Measurements from ENCODE around the gene ZNF302.

Gene ZNF302

GRCh38 chr19:34669305-34669704, 8.2 kb upstream of the ZNF302 start:
- no peak for ATAC-seq
- no peak for TF ChIP-seq ESRRG (CRISPR knock-in tag; IDR thresholded peaks at IDR 0.05)
- no peak for TF ChIP-seq ZNF70 (CRISPR knock-in tag; IDR thresholded peaks at IDR 0.05)
- no peak for TF ChIP-seq SNAI2 (CRISPR knock-in tag; IDR thresholded peaks at IDR 0.05)
- TF ChIP-seq BACH2 (CRISPR knock-in tag; IDR thresholded peaks at IDR 0.05; ENCODE audit: borderline replicate concordance), result no peak
- no peak for TF ChIP-seq CREB5 (CRISPR knock-in tag; IDR thresholded peaks at IDR 0.05; ENCODE audit: low read depth)
- TF ChIP-seq ZNF565 (CRISPR knock-in tag; conservative IDR thresholded peaks at IDR 0.05; ENCODE audit: low read depth), result no peak
- TF ChIP-seq TOX (CRISPR knock-in tag; IDR thresholded peaks at IDR 0.05; ENCODE audit: borderline replicate concordance), result no peak
- no peak for TF ChIP-seq RARB (CRISPR knock-in tag; IDR thresholded peaks at IDR 0.05)
- TF ChIP-seq, protein P1, sequence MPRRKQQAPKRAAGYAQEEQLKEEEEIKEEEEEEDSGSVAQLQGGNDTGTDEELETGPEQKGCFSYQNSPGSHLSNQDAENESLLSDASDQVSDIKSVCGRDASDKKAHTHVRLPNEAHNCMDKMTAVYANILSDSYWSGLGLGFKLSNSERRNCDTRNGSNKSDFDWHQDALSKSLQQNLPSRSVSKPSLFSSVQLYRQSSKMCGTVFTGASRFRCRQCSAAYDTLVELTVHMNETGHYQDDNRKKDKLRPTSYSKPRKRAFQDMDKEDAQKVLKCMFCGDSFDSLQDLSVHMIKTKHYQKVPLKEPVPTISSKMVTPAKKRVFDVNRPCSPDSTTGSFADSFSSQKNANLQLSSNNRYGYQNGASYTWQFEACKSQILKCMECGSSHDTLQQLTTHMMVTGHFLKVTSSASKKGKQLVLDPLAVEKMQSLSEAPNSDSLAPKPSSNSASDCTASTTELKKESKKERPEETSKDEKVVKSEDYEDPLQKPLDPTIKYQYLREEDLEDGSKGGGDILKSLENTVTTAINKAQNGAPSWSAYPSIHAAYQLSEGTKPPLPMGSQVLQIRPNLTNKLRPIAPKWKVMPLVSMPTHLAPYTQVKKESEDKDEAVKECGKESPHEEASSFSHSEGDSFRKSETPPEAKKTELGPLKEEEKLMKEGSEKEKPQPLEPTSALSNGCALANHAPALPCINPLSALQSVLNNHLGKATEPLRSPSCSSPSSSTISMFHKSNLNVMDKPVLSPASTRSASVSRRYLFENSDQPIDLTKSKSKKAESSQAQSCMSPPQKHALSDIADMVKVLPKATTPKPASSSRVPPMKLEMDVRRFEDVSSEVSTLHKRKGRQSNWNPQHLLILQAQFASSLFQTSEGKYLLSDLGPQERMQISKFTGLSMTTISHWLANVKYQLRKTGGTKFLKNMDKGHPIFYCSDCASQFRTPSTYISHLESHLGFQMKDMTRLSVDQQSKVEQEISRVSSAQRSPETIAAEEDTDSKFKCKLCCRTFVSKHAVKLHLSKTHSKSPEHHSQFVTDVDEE (CRISPR knock-in tag; IDR thresholded peaks at IDR 0.05), result no peak
- no peak for TF ChIP-seq ZFP3 (CRISPR knock-in tag; IDR thresholded peaks at IDR 0.05)
- no peak for TF ChIP-seq CSDC2 (CRISPR knock-in tag; IDR thresholded peaks at IDR 0.05)
- no peak for TF ChIP-seq ZFP30 (CRISPR knock-in tag; IDR thresholded peaks at IDR 0.05)
- no peak for TF ChIP-seq GLIS3 (CRISPR knock-in tag; IDR thresholded peaks at IDR 0.05)
- no peak for TF ChIP-seq TCF4 (CRISPR knock-in tag; IDR thresholded peaks at IDR 0.05; ENCODE audit: borderline replicate concordance)
- no peak for TF ChIP-seq POU6F1 (CRISPR knock-in tag; IDR thresholded peaks at IDR 0.05; ENCODE audit: borderline replicate concordance, low read depth)
- no peak for TF ChIP-seq PPARA (CRISPR knock-in tag; IDR thresholded peaks at IDR 0.05; ENCODE audit: borderline replicate concordance)
- no peak for TF ChIP-seq ZC3H10 (CRISPR knock-in tag; IDR thresholded peaks at IDR 0.05)
- TF ChIP-seq, protein P2, sequence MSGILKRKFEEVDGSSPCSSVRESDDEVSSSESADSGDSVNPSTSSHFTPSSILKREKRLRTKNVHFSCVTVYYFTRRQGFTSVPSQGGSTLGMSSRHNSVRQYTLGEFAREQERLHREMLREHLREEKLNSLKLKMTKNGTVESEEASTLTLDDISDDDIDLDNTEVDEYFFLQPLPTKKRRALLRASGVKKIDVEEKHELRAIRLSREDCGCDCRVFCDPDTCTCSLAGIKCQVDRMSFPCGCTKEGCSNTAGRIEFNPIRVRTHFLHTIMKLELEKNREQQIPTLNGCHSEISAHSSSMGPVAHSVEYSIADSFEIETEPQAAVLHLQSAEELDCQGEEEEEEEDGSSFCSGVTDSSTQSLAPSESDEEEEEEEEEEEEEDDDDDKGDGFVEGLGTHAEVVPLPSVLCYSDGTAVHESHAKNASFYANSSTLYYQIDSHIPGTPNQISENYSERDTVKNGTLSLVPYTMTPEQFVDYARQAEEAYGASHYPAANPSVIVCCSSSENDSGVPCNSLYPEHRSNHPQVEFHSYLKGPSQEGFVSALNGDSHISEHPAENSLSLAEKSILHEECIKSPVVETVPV (CRISPR knock-in tag; IDR thresholded peaks at IDR 0.05), result no peak
- TF ChIP-seq ZNF8 (CRISPR knock-in tag; IDR thresholded peaks at IDR 0.05), result no peak
- TF ChIP-seq ISL1 (CRISPR knock-in tag; IDR thresholded peaks at IDR 0.05), result no peak

DNA sequence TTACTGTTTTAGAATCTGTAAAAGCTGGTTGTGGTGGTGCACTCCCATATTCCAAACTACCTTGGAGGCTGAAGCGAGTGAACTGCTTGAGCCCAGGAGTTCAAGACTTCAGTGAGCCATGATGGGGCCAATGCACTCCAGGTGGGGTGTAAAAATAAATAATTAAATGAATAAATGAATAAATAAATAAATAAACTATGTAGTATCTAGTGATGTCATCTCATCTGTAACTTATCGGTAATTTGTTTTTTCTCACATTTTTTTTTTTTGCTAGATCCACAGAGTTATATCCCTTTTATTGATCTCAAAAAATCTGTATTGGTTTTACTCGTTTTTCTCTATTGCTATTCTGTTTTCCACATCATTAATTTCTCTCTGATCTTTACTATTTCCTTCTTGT, 5.5 kb upstream of the ZNF302 start:
- ATAC-seq, result no peak
- no peak for TF ChIP-seq ESRRG (CRISPR knock-in tag; IDR thresholded peaks at IDR 0.05)

DNA sequence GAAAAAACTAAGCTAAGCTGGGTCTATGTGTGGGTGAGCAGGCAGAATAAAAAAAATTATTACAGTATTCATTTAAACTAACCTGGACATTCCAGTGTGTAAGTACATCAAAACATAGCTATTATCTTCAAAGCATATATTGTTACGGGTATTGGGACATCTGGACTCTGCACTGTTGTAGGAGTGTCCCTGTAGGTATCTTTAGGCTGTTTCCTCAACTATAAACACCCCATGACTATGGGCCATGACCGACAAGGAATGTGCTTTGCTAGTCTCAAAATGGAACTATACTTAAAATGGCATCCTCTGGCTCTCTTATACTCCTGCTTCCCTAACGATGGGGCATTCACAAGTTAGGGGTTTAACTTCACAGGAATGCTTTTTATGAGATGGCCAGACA, 3.9 kb upstream of the ZNF302 start:
- ATAC-seq, result no peak

More for the DNA sequence above, 3.9 kb upstream of the ZNF302 start:
- TF ChIP-seq TOX (CRISPR knock-in tag; IDR thresholded peaks at IDR 0.05; ENCODE audit: borderline replicate concordance), result no peak
- no peak for TF ChIP-seq ISL1 (CRISPR knock-in tag; IDR thresholded peaks at IDR 0.05)
- TF ChIP-seq ZNF565 (CRISPR knock-in tag; conservative IDR thresholded peaks at IDR 0.05; ENCODE audit: low read depth), result no peak
- TF ChIP-seq ZFP3 (CRISPR knock-in tag; IDR thresholded peaks at IDR 0.05), result no peak
- TF ChIP-seq ZC3H10 (CRISPR knock-in tag; IDR thresholded peaks at IDR 0.05), result no peak
- TF ChIP-seq POU6F1 (CRISPR knock-in tag; IDR thresholded peaks at IDR 0.05; ENCODE audit: borderline replicate concordance, low read depth), result no peak
- no peak for TF ChIP-seq ZFP30 (CRISPR knock-in tag; IDR thresholded peaks at IDR 0.05)
- no peak for TF ChIP-seq BACH2 (CRISPR knock-in tag; IDR thresholded peaks at IDR 0.05; ENCODE audit: borderline replicate concordance)
- no peak for TF ChIP-seq ESRRG (CRISPR knock-in tag; IDR thresholded peaks at IDR 0.05)
- no peak for TF ChIP-seq RARB (CRISPR knock-in tag; IDR thresholded peaks at IDR 0.05)
- TF ChIP-seq, protein P2 (CRISPR knock-in tag; IDR thresholded peaks at IDR 0.05), result no peak
